Stomach (tissue), 19 donors: Measurements from ENCODE around the gene SLAMF6. TPM values are rescaled to one million over a fixed set of nuclear protein-coding genes. Genes with fewer than 3 reads are reported as not detected.

ENCODE experiments used
- DNase-seq, 2 donors: peaks; one replicate each; pipeline versions ENCODE4 v3.0.0 to v3.0.0-alpha.2; 2013 to 2019
- H3K27ac ChIP-seq, 5 donors: fragments of 200-600 bp in 4 of 5; sonication (generic) in 4 of 5; one replicate each; pipeline ENCODE4 v1.5.1; 2013 to 2019; ENCODE audit warnings: mild to moderate bottlenecking in 1 of 5, moderate library complexity in 1 of 5
- H3K27me3 ChIP-seq, 3 donors: fragments of 200-600 bp; sonication (generic); one replicate each; pipeline ENCODE4 v1.5.1; 2017 to 2019; ENCODE audit warnings: mixed run types in 1 of 3
- H3K36me3 ChIP-seq, 4 donors: fragments of 200-600 bp; sonication (generic); 1 replicate in 3 of 4; 2 replicates in 1 of 4; pipeline ENCODE4 v1.5.1; 2016 to 2019
- H3K4me1 ChIP-seq, 4 donors: fragments of 200-600 bp; sonication (generic); one replicate each; pipeline ENCODE4 v1.5.1; 2016 to 2019
- H3K4me3 ChIP-seq, 4 donors: fragments of 200-600 bp; sonication (generic) in 3 of 4; one replicate each; pipeline ENCODE4 v1.5.1; 2016 to 2019; ENCODE audit warnings: mild to moderate bottlenecking in 1 of 4
- H3K9me3 ChIP-seq, 4 donors: fragments of 200-600 bp; sonication (generic); one replicate each; pipeline ENCODE4 v1.5.1; 2016 to 2019
- CTCF ChIP-seq, 7 experiments: fragments of 450-650 bp in 4 of 7; fragments of 200-600 bp in 3 of 7; sonication (generic) in 3 of 7; IDR thresholded peaks; one replicate each; pipeline ENCODE4 v1.5.1; 2016 to 2019; ENCODE audit warnings: antibody characterized with exemption in 7 of 7, control low read depth in 2 of 7, mild to moderate bottlenecking in 1 of 7
- EP300 ChIP-seq: sonication (generic); formaldehyde crosslinking; IDR thresholded peaks from one replicate; pipeline ENCODE4 v1.6.1; 2017; ENCODE audit warnings: antibody characterized with exemption
- POLR2A ChIP-seq, 4 donors: fragments of 450-650 bp; IDR thresholded peaks; one replicate each; pipeline ENCODE4 v1.6.1; 2016; ENCODE audit warnings: antibody characterized with exemption in 4 of 4, control low read depth in 2 of 4, mild to moderate bottlenecking in 1 of 4, moderate library complexity in 1 of 4
- POLR2AphosphoS5 ChIP-seq, 3 donors: sonication (generic); formaldehyde crosslinking; IDR thresholded peaks; one replicate each; pipeline ENCODE4 v1.6.1; 2016; ENCODE audit warnings: antibody characterized with exemption in 3 of 3
- WGBS, 5 donors: extraction: QIAGEN DNeasy Blood & Tissue Kit in 3 of 5; methylation state at CpG; one replicate each; pipeline versions ENCODE4 v1.1.5 to v1.1.7; 2013 to 2018; 5-methylcytosine and 5-hydroxymethylcytosine counted together
- intact Hi-C: fragments of 100-400 bp; cut with DNase I; formaldehyde crosslinking; loops from one replicate; pipeline ENCODE4 v1.15.1; 2023; ENCODE audit warnings: low total_unique reads
- long read RNA-seq, 10 donors: transcript quantifications; one replicate each; lab custom pipeline, GENCODE V29; 2026
- polyA plus RNA-seq, 3 donors: library from polyadenylated mRNA; stranded (reverse); fragments of 200-250 nt; gene quantifications; one replicate each; pipeline ENCODE4 v1.2.3, GENCODE V29; 2013
- total RNA-seq, 5 donors: library from RNA; depleted of rRNA; stranded (reverse); fragments of >200 nt; gene quantifications; one replicate each; pipeline versions ENCODE4 v1.1.0 to v1.2.3, GENCODE V29; 2014 to 2016
- donor health status: healthy with polysubstance abuse.
- donor health status: Bipolar disorder and iron deficiency.
- donor health status: healthy.

The SLAMF6 gene
- 10 to 100 TPM in 2 of 5 donors, 1 to 10 TPM in 1, under 1 TPM in 1, not detected in 1; 0.37 to 18.1 (median 8.1) TPM for total RNA-seq
- 1 to 10 TPM in 2 of 3 donors, under 1 TPM in 1; 0.19 to 1.1 (median 1.1) TPM for polyA plus RNA-seq
- long read RNA-seq, donor 1: 0 reads
- long read RNA-seq, donor 2: 0 reads
- long read RNA-seq, donor 3: 0 reads
- long read RNA-seq, donor 4: 0 reads
- long read RNA-seq, donor 5, partial matches to known transcripts: 0 of 1 reads
- long read RNA-seq, donor 5, other reads (novel, unspliced or antisense): 0 of 1 reads
- long read RNA-seq, donor 6: 0 reads
- long read RNA-seq, donor 7: 0 reads
- long read RNA-seq, donor 8: 0 reads
- long read RNA-seq, donor 9: 0 reads
- long read RNA-seq, donor 10: 0 reads

GRCh38 chr1:160522622-160523345 lies at the start of gene SLAMF6:
TSS of gene SLAMF6 (minus strand) at chr1:160523255. CDS start at chr1:160523192, 63 bp downstream.
- H3K4me3 ChIP-seq: peak within 1 kb of the TSS in 3 of 4 donors; percentile 1 to 29 (median 14)
- no peak for DNase-seq
- peaks cover 0 to 13% (median 0%) of the 10 kb centered on the region in 4 donors for H3K9me3 ChIP-seq
- 23 to 69% (median 38%) methylated on average over 11 of the region's 11 CpGs for WGBS, 5 donors
- peak within 1 kb of the TSS; percentile 1 to 73 (median 54) for H3K27ac ChIP-seq
- intact Hi-C loops: no loop called here
- no peaks in the 10 kb centered on the region for H3K36me3 ChIP-seq
- peaks cover 0 to 12% (median 7%) of the 10 kb centered on the region in 4 donors for H3K4me1 ChIP-seq
- TF ChIP-seq CTCF (IDR thresholded peaks at IDR 0.05) (no peak), POLR2AphosphoS5 (IDR thresholded peaks at IDR 0.05) (peak in 1 of 3 donors; percentile 36)
- H3K27me3 ChIP-seq: no peaks in the 10 kb centered on the region

GRCh38 chr1:160570840-160571239 lies 47.8 kb upstream of the SLAMF6 start:
- no peaks in the 10 kb centered on the region for H3K36me3 ChIP-seq
- no peaks in the 10 kb centered on the region for H3K9me3 ChIP-seq
- no peak overlapping the region for H3K27ac ChIP-seq
- 83 to 97% (median 93%) methylated on average over 3 of the region's 3 CpGs for WGBS, 5 donors
- no peaks in the 10 kb centered on the region for H3K4me1 ChIP-seq
- H3K27me3 ChIP-seq: no peaks in the 10 kb centered on the region
- TF ChIP-seq EP300 (no peak), CTCF (IDR thresholded peaks at IDR 0.05) (no peak), POLR2AphosphoS5 (IDR thresholded peaks at IDR 0.05) (no peak), POLR2A (IDR thresholded peaks at IDR 0.05) (no peak)
- H3K4me3 ChIP-seq: no peak overlapping the region
- DNase-seq: no peak
- intact Hi-C loops: no loop called here

- intact Hi-C loops: no loop called here
- no peak for TF ChIP-seq POLR2AphosphoS5 (IDR thresholded peaks at IDR 0.05)
- TF ChIP-seq POLR2A (IDR thresholded peaks at IDR 0.05): no peak
- 64 to 83% (median 83%) methylated on average over 2 of the region's 2 CpGs for WGBS, 5 donors
- no peaks in the 10 kb centered on the region for H3K4me1 ChIP-seq
- no peaks in the 10 kb centered on the region for H3K36me3 ChIP-seq
- no peaks in the 10 kb centered on the region for H3K27me3 ChIP-seq
- no peak for DNase-seq
- no peak overlapping the region for H3K4me3 ChIP-seq
- no peaks in the 10 kb centered on the region for H3K9me3 ChIP-seq
- H3K27ac ChIP-seq: no peak overlapping the region
Observed at GRCh38 chr1:160569806-160570205, 46.8 kb upstream of the SLAMF6 start.

- Histone ChIP-seq H3K4me3 (no peak overlapping the region), H3K9me3 (peaks cover 0 to 8% (median 0%) of the 10 kb centered on the region in 4 donors), H3K36me3 (no peaks in the 10 kb centered on the region), H3K27ac (peak overlapping the region; percentile 16 to 54 (median 41)), H3K4me1 (no peaks in the 10 kb centered on the region), H3K27me3 (no peaks in the 10 kb centered on the region)
- intact Hi-C loops: no loop called here
- peak in 1 of 2 donors; percentile 44 for DNase-seq
- TF ChIP-seq POLR2AphosphoS5 (IDR thresholded peaks at IDR 0.05): no peak
- no peak for TF ChIP-seq POLR2A (IDR thresholded peaks at IDR 0.05)
- no peak for TF ChIP-seq EP300
- no peak for TF ChIP-seq CTCF (IDR thresholded peaks at IDR 0.05)
- 53 to 71% (median 58%) methylated on average over 8 of the region's 8 CpGs for WGBS, 5 donors
Observed at GRCh38 chr1:160567858-160568682, 45.0 kb upstream of the SLAMF6 start.
